GM10847 (cell line): ENCODE measurements around the gene CTNNBL1.

Experiments used
- POLR2A ChIP-seq: IDR thresholded peaks from 2 replicates; pipeline ENCODE4 v1.6.1; 2011; ENCODE audit not compliant: insufficient read length; ENCODE audit errors: extremely low read depth

Gene CTNNBL1

GRCh38 chr20:37905671-37906613, 212.1 kb downstream of the CTNNBL1 start:
- TF ChIP-seq POLR2A, result no peak

GRCh38 chr20:37907330-37907676, 213.5 kb downstream of the CTNNBL1 start:
- no peak for TF ChIP-seq POLR2A

GRCh38 chr20:37907677-37908401, 214.0 kb downstream of the CTNNBL1 start:
- TF ChIP-seq POLR2A, result no peak

GRCh38 chr20:37911261-37911660, 217.4 kb downstream of the CTNNBL1 start:
- TF ChIP-seq POLR2A, result no peak

- TF ChIP-seq POLR2A, result no peak
Measured at GRCh38 chr20:37911838-37912281, 218.0 kb downstream of the CTNNBL1 start.

GRCh38 chr20:37912874-37913273, 219.0 kb downstream of the CTNNBL1 start:
- TF ChIP-seq POLR2A, result no peak

- TF ChIP-seq POLR2A, result no peak
Measured at GRCh38 chr20:37913567-37914366, 219.9 kb downstream of the CTNNBL1 start.

- no peak for TF ChIP-seq POLR2A
Measured at GRCh38 chr20:37914367-37914671, 220.5 kb downstream of the CTNNBL1 start.

GRCh38 chr20:37914672-37915433, 221.0 kb downstream of the CTNNBL1 start:
- no peak for TF ChIP-seq POLR2A

- TF ChIP-seq POLR2A, result no peak
Measured at GRCh38 chr20:37915434-37915787, 221.6 kb downstream of the CTNNBL1 start.

- TF ChIP-seq POLR2A, result no peak
Measured at GRCh38 chr20:37915800-37916570, 222.2 kb downstream of the CTNNBL1 start.

GRCh38 chr20:37917461-37917860, 223.6 kb downstream of the CTNNBL1 start:
- TF ChIP-seq POLR2A, result no peak

- TF ChIP-seq POLR2A, result no peak
Measured at GRCh38 chr20:37918035-37918434, 224.2 kb downstream of the CTNNBL1 start.

GRCh38 chr20:37919389-37920040, 225.7 kb downstream of the CTNNBL1 start:
- TF ChIP-seq POLR2A, result no peak
